GM19043 (cell line): Measurements from ENCODE around the gene SERPINB5.
"Not testable (repeated sequence)": the region's sequence is repeated elsewhere in the genome, so short reads cannot be mapped to it uniquely, and the experiment has no call there.

Source experiments
- ATAC-seq: cut with Tn5 transposase; IDR thresholded peaks from one replicate; pipeline ENCODE4 v1.9.1; 2021; ENCODE audit warnings: low read depth; ENCODE audit not compliant: unreplicated experiment

The SERPINB5 gene

GRCh38 chr18:63476668-63477067 lies at the start of gene SERPINB5:
SERPINB5 (plus strand) TSS chr18:63476958; CDS start chr18:63484429, 7,471 bp downstream.
- no peak for ATAC-seq

GRCh38 chr18:63427558-63427957 lies 49.2 kb upstream of the SERPINB5 start:
- no peak for ATAC-seq

DNA sequence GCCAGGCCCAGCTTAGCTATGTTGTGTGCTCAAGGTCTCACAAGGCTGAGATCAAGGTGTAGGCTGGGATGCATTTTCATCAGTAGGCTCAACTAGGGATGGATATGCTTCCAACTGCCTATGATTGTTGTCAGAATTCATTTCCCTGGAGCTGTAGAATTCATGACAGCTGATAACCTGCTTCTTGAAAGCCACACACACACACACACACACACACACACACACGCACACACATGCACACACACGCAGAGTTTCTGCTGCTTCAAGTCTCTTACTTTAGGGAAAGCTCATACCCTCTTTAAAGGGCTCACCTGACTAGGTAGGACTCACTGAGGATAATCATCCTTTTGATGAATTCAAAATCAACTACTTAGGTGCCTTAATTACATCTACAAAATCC lies 46.2 kb upstream of the SERPINB5 start:
- ATAC-seq: no peak

- no peak for ATAC-seq
Observed at GRCh38 chr18:63431180-63431579, 45.6 kb upstream of the SERPINB5 start.

DNA sequence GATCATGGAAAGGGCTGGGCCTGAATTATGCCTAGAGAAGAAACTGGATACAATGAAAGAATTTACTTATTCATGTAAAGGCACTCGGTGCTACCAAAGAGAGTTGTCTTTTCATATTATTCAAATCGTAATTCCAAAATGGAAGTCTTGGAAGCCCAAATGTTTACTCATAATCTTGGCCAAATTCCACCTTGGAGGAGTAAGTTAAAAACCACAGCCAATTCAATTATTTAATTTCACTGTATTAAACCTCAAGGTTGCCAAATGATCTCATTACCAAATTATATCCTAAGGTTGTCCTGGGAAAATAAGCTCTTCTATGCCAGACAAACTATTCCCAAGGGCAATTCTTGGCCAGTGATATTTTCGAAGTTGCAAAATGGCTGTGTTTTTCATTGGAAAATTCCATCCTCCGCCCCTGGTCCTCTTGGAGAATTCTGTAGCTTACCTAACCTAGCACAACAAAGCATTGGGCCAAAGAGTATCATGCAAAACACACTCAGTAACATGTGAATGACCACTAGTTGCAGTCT lies 43.4 kb upstream of the SERPINB5 start:
- ATAC-seq: no peak

- ATAC-seq: no peak
Observed at GRCh38 chr18:63438181-63438580, 38.6 kb upstream of the SERPINB5 start.

DNA sequence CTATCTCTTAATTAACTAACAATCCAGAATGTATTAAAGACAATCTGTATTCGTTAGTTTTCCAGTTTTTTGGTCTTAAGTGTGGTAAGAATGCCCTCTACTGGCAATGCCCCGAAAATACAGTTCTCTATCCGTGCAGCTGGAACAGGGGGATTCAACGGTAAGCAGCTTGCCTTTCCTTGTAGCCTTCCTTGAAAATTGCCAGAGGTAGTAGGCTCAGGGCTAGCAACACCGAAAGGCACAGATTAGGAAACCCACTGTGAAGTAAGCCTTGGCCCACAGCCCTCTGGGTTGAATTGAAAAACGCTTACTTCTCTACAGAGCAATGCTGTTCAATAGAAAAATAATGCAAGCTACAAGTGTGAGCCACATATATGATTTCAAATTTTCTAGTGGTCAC lies 37.4 kb upstream of the SERPINB5 start:
- peak; percentile 62 for ATAC-seq

DNA sequence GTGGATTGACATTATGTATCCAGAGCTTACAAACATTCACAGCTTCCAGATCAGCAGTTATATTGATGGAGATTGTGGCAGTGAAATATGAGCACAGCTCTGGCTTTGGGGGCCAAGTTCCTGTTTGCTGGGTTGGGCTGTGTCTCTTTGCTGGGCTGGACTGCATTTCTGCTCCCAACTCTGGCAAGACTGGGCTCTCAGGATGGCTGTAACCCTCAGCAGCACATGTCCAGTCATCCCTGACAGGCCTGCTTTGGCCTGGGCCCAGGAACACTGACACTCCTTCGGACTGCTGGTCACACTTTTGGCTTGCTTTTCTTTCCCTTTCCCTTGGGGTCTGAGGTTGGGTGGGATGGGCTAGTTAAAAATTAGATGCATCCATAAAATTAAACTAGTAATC lies 36.5 kb upstream of the SERPINB5 start:
- no peak for ATAC-seq

DNA sequence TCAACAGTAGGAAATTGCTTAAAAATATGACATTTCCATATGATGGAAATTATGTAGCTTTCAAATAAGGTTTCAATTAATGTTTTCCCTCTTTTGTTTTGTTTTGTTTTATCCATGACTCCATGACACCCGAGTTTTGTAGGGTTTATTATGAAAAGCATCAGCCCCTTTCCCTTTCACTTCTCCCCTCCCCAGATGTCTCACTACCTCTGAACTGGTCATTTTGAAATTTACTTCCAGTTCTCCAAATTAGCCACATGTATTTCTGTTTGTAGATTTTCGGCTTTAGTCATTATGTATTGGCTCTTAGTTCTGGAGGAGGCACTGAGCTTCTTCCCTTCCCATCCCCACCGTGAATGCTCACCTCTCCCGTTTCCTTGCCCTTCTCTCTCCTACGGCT lies 35.9 kb upstream of the SERPINB5 start:
- ATAC-seq: no peak

DNA sequence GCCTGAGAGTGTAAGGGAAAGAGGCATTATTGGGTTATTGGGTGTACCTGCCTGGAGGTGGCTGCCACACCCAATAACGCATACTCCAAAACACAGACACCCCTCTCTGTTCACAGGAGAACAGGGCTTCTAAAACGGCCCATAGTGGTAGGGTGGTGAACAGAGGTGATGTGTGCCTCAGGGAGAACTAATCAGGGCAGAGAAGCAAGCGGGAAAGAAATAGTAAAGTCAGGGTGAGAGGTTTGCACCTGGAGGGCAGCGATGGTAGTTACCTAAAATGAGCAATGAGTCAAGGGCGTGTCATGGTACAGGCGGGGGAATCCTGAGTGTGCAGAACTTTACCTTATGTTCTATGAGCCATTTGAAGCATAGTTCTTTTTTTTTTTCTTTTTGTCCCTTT lies 32.9 kb upstream of the SERPINB5 start:
- no peak for ATAC-seq

DNA sequence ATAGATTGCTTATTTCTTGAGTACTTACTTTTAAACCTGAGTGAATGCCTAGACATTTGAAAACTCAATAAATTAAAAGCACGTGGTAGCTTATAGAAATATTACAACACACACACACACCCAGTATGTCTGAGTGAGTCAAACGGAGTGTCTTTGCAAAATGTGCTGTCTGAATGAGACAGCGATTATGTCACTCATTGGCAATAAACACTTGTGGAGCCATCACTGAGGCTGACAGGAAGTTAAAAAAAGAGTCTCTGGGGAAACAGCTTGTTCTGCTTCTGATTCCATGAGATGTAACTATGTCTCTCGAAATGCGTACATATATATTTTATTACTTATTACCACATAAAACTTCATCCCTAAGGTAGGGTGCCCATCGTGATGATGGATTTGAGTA lies 32.2 kb upstream of the SERPINB5 start:
- ATAC-seq: no peak

- no peak for ATAC-seq
Observed at GRCh38 chr18:63445037-63445436, 31.7 kb upstream of the SERPINB5 start.

DNA sequence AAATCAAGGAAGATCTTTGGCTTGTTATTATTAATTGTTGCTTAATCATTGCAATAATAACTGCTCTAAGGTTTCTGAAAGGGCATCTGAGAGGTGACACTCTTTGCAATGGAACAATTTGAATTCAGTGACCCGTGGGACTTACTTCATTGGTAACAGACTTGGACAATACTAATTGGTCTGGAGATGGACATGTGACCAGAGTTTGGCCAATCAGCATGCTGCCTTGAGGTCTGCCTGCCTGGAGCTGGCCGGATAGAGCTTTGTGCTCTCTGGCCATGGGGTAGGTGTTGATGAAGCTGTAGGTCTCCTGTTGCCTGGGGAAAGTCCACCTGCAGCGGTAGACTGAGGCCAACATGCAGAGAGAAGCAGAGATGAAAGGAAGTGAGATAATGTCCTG lies 30.5 kb upstream of the SERPINB5 start:
- no peak for ATAC-seq

GRCh38 chr18:63447066-63447465 lies 29.7 kb upstream of the SERPINB5 start:
- no peak for ATAC-seq

- ATAC-seq: no peak
Observed at GRCh38 chr18:63449426-63449825, 27.3 kb upstream of the SERPINB5 start.

- no peak for ATAC-seq
Observed at GRCh38 chr18:63451799-63452660, 24.7 kb upstream of the SERPINB5 start.

DNA sequence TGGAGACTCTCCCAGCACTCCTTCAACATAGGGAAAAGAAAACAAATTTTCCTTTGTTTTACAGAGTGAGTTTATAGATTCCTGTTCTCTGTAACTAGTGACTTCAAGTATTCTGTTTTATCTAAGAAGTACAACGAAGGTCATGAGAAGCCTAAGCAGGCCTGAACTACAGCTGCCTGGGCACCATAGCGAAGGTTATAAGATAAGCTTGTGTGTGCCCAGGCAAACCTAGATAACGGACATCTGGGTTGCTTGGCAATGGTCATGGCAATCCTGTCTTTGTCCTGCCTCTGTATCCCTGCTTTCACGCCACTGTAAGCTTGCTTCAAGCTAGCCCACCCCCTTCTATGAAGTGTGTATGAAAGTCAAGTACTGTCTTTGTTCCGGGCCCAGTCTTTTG lies 24.0 kb upstream of the SERPINB5 start:
- not testable (repeated sequence) for ATAC-seq

GRCh38 chr18:63454497-63454896 lies 22.3 kb upstream of the SERPINB5 start:
- ATAC-seq: no peak

- no peak for ATAC-seq
Observed at GRCh38 chr18:63457977-63458376, 18.8 kb upstream of the SERPINB5 start.

- no peak for ATAC-seq
Observed at GRCh38 chr18:63460414-63460813, 16.3 kb upstream of the SERPINB5 start.

DNA sequence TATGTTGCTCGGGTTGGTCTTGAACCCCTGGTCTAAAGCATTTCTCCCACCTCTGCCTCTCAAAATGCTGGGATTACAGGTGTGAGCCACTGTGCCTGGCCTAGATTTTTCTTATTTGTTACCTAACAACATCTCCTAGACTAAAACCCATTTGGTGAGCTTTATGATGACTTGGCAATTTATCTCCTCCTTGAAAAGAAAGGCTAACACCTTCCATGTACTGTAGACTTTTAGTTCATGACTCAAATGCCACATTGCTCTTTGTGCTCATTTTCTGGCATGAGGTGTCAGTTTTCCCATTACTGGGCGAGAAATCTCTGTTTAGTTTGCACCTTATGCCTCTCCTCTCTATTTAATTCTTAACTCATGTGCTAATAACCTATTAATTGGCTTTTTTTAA lies 12.3 kb upstream of the SERPINB5 start:
- no peak for ATAC-seq

DNA sequence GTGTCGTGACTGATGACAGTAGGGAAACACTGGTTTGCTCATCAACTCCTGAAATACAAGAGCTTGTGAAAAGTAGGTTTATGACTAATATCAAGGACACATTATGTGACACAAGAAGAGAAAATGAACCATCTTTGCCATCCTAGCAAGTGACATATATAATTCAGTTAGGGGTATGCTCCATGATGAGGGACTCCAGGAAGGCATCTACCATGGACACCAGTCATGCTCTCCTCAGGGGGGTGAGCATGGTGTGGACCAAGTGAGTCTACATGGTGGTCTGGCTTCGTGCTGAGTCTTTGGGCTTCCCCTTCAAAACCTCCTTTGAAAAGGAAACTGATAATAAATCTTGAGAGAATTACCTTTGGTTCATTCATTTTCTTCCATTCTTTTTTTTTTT lies 11.7 kb upstream of the SERPINB5 start:
- no peak for ATAC-seq
